ENCODE results near the gene NOTCH2.

DNA sequence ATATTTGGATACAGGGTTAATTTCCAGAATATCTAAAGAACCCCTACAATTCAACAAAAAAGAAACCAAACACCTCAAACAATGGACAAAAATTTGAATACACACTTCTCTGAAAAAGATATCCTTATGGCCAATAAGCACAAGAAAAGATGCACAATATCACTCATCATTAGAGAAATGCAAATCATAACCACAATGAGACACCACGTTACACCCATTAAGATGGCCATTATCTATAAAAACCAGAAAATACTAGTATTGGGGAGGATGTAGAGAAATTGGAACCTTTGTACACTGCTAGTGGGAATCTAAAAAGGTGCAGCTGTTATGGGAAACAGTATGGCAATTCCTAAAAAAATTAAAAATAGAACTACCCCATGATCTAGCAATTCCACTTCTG lies 178.1 kb downstream of the NOTCH2 start:
- TF ChIP-seq, protein P1, sequence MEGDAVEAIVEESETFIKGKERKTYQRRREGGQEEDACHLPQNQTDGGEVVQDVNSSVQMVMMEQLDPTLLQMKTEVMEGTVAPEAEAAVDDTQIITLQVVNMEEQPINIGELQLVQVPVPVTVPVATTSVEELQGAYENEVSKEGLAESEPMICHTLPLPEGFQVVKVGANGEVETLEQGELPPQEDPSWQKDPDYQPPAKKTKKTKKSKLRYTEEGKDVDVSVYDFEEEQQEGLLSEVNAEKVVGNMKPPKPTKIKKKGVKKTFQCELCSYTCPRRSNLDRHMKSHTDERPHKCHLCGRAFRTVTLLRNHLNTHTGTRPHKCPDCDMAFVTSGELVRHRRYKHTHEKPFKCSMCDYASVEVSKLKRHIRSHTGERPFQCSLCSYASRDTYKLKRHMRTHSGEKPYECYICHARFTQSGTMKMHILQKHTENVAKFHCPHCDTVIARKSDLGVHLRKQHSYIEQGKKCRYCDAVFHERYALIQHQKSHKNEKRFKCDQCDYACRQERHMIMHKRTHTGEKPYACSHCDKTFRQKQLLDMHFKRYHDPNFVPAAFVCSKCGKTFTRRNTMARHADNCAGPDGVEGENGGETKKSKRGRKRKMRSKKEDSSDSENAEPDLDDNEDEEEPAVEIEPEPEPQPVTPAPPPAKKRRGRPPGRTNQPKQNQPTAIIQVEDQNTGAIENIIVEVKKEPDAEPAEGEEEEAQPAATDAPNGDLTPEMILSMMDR (conservative IDR thresholded peaks at IDR 0.05; ENCODE audit: low read depth in 2 of 2) = no peak
- no peak for TF ChIP-seq EZH2 (IDR thresholded peaks at IDR 0.05; ENCODE audit: low read depth, unreplicated experiment)
- TF ChIP-seq NANOG (IDR thresholded peaks at IDR 0.05; ENCODE audit: borderline replicate concordance) = no peak
- no peak for TF ChIP-seq ETS1 (IDR thresholded peaks at IDR 0.05)
- TF ChIP-seq POLR2AphosphoS5 (IDR thresholded peaks at IDR 0.05; ENCODE audit: low read depth) = no peak
- TF ChIP-seq EZH2phosphoT487 (IDR thresholded peaks at IDR 0.05; ENCODE audit: unreplicated experiment) = no peak
- TF ChIP-seq, protein P2, sequence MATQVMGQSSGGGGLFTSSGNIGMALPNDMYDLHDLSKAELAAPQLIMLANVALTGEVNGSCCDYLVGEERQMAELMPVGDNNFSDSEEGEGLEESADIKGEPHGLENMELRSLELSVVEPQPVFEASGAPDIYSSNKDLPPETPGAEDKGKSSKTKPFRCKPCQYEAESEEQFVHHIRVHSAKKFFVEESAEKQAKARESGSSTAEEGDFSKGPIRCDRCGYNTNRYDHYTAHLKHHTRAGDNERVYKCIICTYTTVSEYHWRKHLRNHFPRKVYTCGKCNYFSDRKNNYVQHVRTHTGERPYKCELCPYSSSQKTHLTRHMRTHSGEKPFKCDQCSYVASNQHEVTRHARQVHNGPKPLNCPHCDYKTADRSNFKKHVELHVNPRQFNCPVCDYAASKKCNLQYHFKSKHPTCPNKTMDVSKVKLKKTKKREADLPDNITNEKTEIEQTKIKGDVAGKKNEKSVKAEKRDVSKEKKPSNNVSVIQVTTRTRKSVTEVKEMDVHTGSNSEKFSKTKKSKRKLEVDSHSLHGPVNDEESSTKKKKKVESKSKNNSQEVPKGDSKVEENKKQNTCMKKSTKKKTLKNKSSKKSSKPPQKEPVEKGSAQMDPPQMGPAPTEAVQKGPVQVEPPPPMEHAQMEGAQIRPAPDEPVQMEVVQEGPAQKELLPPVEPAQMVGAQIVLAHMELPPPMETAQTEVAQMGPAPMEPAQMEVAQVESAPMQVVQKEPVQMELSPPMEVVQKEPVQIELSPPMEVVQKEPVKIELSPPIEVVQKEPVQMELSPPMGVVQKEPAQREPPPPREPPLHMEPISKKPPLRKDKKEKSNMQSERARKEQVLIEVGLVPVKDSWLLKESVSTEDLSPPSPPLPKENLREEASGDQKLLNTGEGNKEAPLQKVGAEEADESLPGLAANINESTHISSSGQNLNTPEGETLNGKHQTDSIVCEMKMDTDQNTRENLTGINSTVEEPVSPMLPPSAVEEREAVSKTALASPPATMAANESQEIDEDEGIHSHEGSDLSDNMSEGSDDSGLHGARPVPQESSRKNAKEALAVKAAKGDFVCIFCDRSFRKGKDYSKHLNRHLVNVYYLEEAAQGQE (IDR thresholded peaks at IDR 0.05; ENCODE audit: unreplicated experiment) = no peak
- TF ChIP-seq JUNB (IDR thresholded peaks at IDR 0.05; ENCODE audit: unreplicated experiment) = no peak
- no peak for TF ChIP-seq CREB1 (CRISPR knock-in tag; IDR thresholded peaks at IDR 0.05; ENCODE audit: low read depth)
- TF ChIP-seq STAT1 (IDR thresholded peaks at IDR 0.05; ENCODE audit: unreplicated experiment) = no peak

Data from GM23338 (cell line).